ENCODE results near the gene OLFML2A. TPM values are rescaled to one million over a fixed set of nuclear protein-coding genes. Genes with fewer than 3 reads are reported as not detected.

OLFML2A gene
- total and polyA plus RNA-seq, 2 of the 4 experiments (the other 2 are of a cell fraction): 2.0 to 5.9 TPM

- Histone ChIP-seq H3K4me1 (ENCODE audit: control insufficient read depth, insufficient read depth, low read length) (peaks cover 2% of the 10 kb centered on the region; the same call in 1 of the 2 replicates), H2BK120ac (ENCODE audit: low read depth, low read length) (no peak overlapping the region), H3K4ac (ENCODE audit: low read depth, low read length) (no peak overlapping the region), H2BK15ac (ENCODE audit: low read depth, low read length) (no peak overlapping the region), H3K9ac (ENCODE audit: low read depth, low read length) (no peak overlapping the region), H3K14ac (replicated peaks; ENCODE audit: low read depth, low read length) (no peak overlapping the region), H3K27me3 (ENCODE audit: control insufficient read depth, insufficient read depth, low read length) (peaks cover 65% of the 10 kb centered on the region), H3K9me3 (ENCODE audit: control insufficient read depth, insufficient read depth, low read length) (no peaks in the 10 kb centered on the region), H3K23ac (ENCODE audit: low read depth, low read length) (no peak overlapping the region), H4K91ac (ENCODE audit: insufficient read depth, low read depth, low read length) (no peak overlapping the region), H3K4me3 (ENCODE audit: insufficient read depth, low read depth, low read length) (no peak overlapping the region), H3K36me3 (ENCODE audit: control insufficient read depth, insufficient read depth, low read length) (no peaks in the 10 kb centered on the region), H2BK20ac (ENCODE audit: low read depth, low read length) (no peak overlapping the region), H4K8ac (ENCODE audit: low read depth in 2 of 2, low read length in 2 of 2) (no peak overlapping the region), H3K18ac (ENCODE audit: low read depth, low read length) (no peak overlapping the region), H2AK9ac (replicated peaks; ENCODE audit: low read depth, low read length, poor library complexity) (no peak overlapping the region), H2BK5ac (ENCODE audit: low read depth, low read length, poor library complexity, severe bottlenecking) (no peak overlapping the region), H3K27ac (ENCODE audit: insufficient read depth, low read length) (no peak overlapping the region), H2AK5ac (ENCODE audit: low read depth, low read length) (no peak overlapping the region), H2AFZ (replicated peaks; ENCODE audit: low read length, poor library complexity) (no peak overlapping the region), H4K5ac (ENCODE audit: low read depth, low read length) (no peak overlapping the region), H4K20me1 (ENCODE audit: insufficient read depth, low read length) (peaks cover 12% of the 10 kb centered on the region), H3K79me1 (ENCODE audit: low read depth in 1 of 2, low read length in 2 of 2) (no peaks in the 10 kb centered on the region), H3K4me2 (ENCODE audit: low read depth, low read length) (no peak overlapping the region), H3K56ac (ENCODE audit: extremely low read depth, insufficient read depth, low read length) (no peak overlapping the region), H3K9me1 (ENCODE audit: insufficient read depth, low read length) (no peaks in the 10 kb centered on the region)
- in situ Hi-C loops (cut with MboI; ENCODE audit: low sequenced_read_pairs): no loop called here
- intact Hi-C loops (cut with micrococcal nuclease): no loop called here
- BruUV-seq (replicated peaks): no TSS peak
- DNase-seq: no peak
- dilution Hi-C loops (cut with HindIII; ENCODE audit: low sequenced_read_pairs, unreplicated experiment): no loop called here
- POLR2A ChIA-PET (ENCODE audit: unreplicated experiment): no interaction called here
- ATAC-seq (ENCODE audit: low read depth): no peak
- no CpG with 5 or more reads among the region's 2 CpGs for WGBS, 2 experiments (ENCODE audit: extremely low coverage in 2 of 2, insufficient read length in 1 of 2)
- CTCF ChIA-PET: interaction anchor here (2.9 kb wide), 1 partner anchor 85 kb away, joined by 10 read pairs; the partner anchor contains the start of gene WDR38
- TF ChIP-seq MAFK (IDR thresholded peaks at IDR 0.05; ENCODE audit: low read depth, low read length) (peak; percentile 8; the same call in 1 of the 2 replicates), POLR2A (IDR thresholded peaks at IDR 0.05; ENCODE audit: low read depth, low read length) (no peak)
Measured at GRCh38 chr9:124767821-124768220, 9.1 kb upstream of the OLFML2A start.
